Trophoblast cell (in vitro differentiated cells and primary cell): ENCODE data around the gene NPVF.

Experiments used
- DNase-seq, 2 donors: peaks; one replicate each; pipeline ENCODE4 v3.0.0-alpha.2; 2016
- H2AFZ ChIP-seq: 2 replicates; pipeline ENCODE4 v1.6.1; 2013; ENCODE audit warnings: low read length, moderate library complexity, mild to moderate bottlenecking; ENCODE audit not compliant: insufficient read depth, poor library complexity
- H2AK5ac ChIP-seq: 2 replicates; pipeline ENCODE4 v1.6.1; 2013; ENCODE audit warnings: mild to moderate bottlenecking, low read length
- H2BK120ac ChIP-seq: 2 replicates; pipeline ENCODE4 v1.6.1; 2013; ENCODE audit warnings: low read length, mild to moderate bottlenecking, moderate library complexity; ENCODE audit not compliant: insufficient read depth, poor library complexity
- H2BK12ac ChIP-seq: 2 replicates; pipeline ENCODE4 v1.6.1; 2013; ENCODE audit warnings: mild to moderate bottlenecking, low read length, moderate library complexity
- H2BK5ac ChIP-seq: 2 replicates; pipeline ENCODE4 v1.6.1; 2013; ENCODE audit warnings: low read length, low read depth, moderate library complexity, mild to moderate bottlenecking; ENCODE audit not compliant: poor library complexity
- H3K14ac ChIP-seq: 2 replicates; pipeline ENCODE4 v1.6.1; 2013; ENCODE audit warnings: mild to moderate bottlenecking, low read length
- H3K18ac ChIP-seq: 2 replicates; pipeline ENCODE4 v1.6.1; 2013; ENCODE audit warnings: mild to moderate bottlenecking, low read length
- H3K23ac ChIP-seq: 2 replicates; pipeline ENCODE4 v1.6.1; 2013; ENCODE audit warnings: low read length
- H3K27ac ChIP-seq: 2 replicates; pipeline ENCODE4 v1.5.1; 2013; ENCODE audit warnings: low read depth, mild to moderate bottlenecking, inconsistent platforms, low read length, moderate library complexity
- H3K27me3 ChIP-seq: 2 replicates; pipeline ENCODE4 v1.6.1; 2013; ENCODE audit warnings: inconsistent platforms, mild to moderate bottlenecking, low read length, moderate library complexity; ENCODE audit not compliant: insufficient read depth
- H3K36me3 ChIP-seq, 2 experiments: 1 replicate in 1 of 2; 2 replicates in 1 of 2; pipeline ENCODE4 v1.6.1; 2013; ENCODE audit warnings: low read length in 2 of 2, mild to moderate bottlenecking in 2 of 2, moderate library complexity in 1 of 2; ENCODE audit not compliant: insufficient read depth in 2 of 2, control insufficient read depth in 1 of 2
- H3K4ac ChIP-seq: 2 replicates; pipeline ENCODE4 v1.6.1; 2013; ENCODE audit warnings: low read depth, mild to moderate bottlenecking, low read length, moderate library complexity
- H3K4me1 ChIP-seq, 2 experiments: 1 replicate in 1 of 2; 2 replicates in 1 of 2; pipeline ENCODE4 v1.6.1; 2013; ENCODE audit warnings: low read length in 2 of 2, mild to moderate bottlenecking in 2 of 2, moderate library complexity in 1 of 2; ENCODE audit not compliant: insufficient read depth in 2 of 2, control insufficient read depth in 1 of 2
- H3K4me2 ChIP-seq: 2 replicates; pipeline ENCODE4 v1.6.1; 2013; ENCODE audit warnings: inconsistent platforms, mild to moderate bottlenecking, low read length, moderate library complexity
- H3K4me3 ChIP-seq: 2 replicates; pipeline ENCODE4 v1.5.1; 2013; ENCODE audit warnings: mild to moderate bottlenecking, low read depth, low read length, inconsistent platforms
- H3K79me1 ChIP-seq: one replicate; pipeline ENCODE4 v1.6.1; 2013; ENCODE audit warnings: low read length
- H3K79me2 ChIP-seq: 2 replicates; pipeline ENCODE4 v1.6.1; 2013; ENCODE audit warnings: low read length, mild to moderate bottlenecking; ENCODE audit not compliant: control insufficient read depth, insufficient read depth, poor library complexity
- H3K9ac ChIP-seq: 2 replicates; pipeline ENCODE4 v1.6.1; 2013; ENCODE audit warnings: mild to moderate bottlenecking, low read length
- H3K9me3 ChIP-seq: 2 replicates; pipeline ENCODE4 v1.6.1; 2013; ENCODE audit warnings: low read depth, mild to moderate bottlenecking, control low read depth, inconsistent platforms, low read length; ENCODE audit not compliant: insufficient read depth
- H4K12ac ChIP-seq: 2 replicates; pipeline ENCODE4 v1.6.1; 2013; ENCODE audit warnings: low read depth, mild to moderate bottlenecking, low read length, moderate library complexity
- H4K8ac ChIP-seq: 2 replicates; pipeline ENCODE4 v1.6.1; 2013; ENCODE audit warnings: low read depth, mild to moderate bottlenecking, low read length, moderate library complexity
- H4K91ac ChIP-seq: one replicate; pipeline ENCODE4 v1.6.1; 2013; ENCODE audit warnings: low read depth, mild to moderate bottlenecking, low read length, moderate library complexity
- WGBS: extraction: QIAGEN DNeasy Blood & Tissue Kit; methylation state at CpG from one replicate; pipeline ENCODE4 v1.1.7; 2013; ENCODE audit warnings: missing lambda C conversion rate; ENCODE audit not compliant: insufficient read length, insufficient coverage; ENCODE audit errors: extremely low coverage; 5-methylcytosine and 5-hydroxymethylcytosine counted together

The NPVF gene

GRCh38 chr7:25186436-25186835, 41.9 kb downstream of the NPVF start:
- no peak overlapping the region for H3K14ac ChIP-seq
- no peaks in the 10 kb centered on the region for H3K9me3 ChIP-seq

GRCh38 chr7:25181532-25181931, 46.8 kb downstream of the NPVF start:
- Histone ChIP-seq H3K36me3 (no peaks in the 10 kb centered on the region), H4K8ac (no peak overlapping the region), H3K27ac (no peak overlapping the region), H3K18ac (no peak overlapping the region), H3K4me3 (no peak overlapping the region), H2BK5ac (no peak overlapping the region), H3K79me1 (peaks cover 5% of the 10 kb centered on the region), H3K9me3 (no peaks in the 10 kb centered on the region), H3K27me3 (no peaks in the 10 kb centered on the region), H2BK120ac (no peak overlapping the region), H2BK12ac (no peak overlapping the region), H3K14ac (no peak overlapping the region), H3K9ac (no peak overlapping the region), H2AK5ac (no peak overlapping the region), H3K4me2 (no peak overlapping the region), H3K4ac (no peak overlapping the region), H3K23ac (no peak overlapping the region), H2AFZ (no peak overlapping the region), H3K79me2 (peaks cover 3% of the 10 kb centered on the region), H3K4me1 (peaks cover 3 to 6% of the 10 kb centered on the region in 2 experiments), H4K12ac (no peak overlapping the region), H4K91ac (no peak overlapping the region)
- WGBS = no CpG with 5 or more reads among the region's 3 CpGs
- no peak for DNase-seq

More at GRCh38 chr7:25186436-25186835, 41.9 kb downstream of the NPVF start:
- Histone ChIP-seq H3K9ac (no peak overlapping the region), H4K8ac (no peak overlapping the region), H2AK5ac (no peak overlapping the region), H3K36me3 (no peaks in the 10 kb centered on the region), H3K4ac (no peak overlapping the region), H3K27ac (no peak overlapping the region), H3K27me3 (no peaks in the 10 kb centered on the region), H2BK12ac (no peak overlapping the region), H4K91ac (no peak overlapping the region), H4K12ac (no peak overlapping the region), H3K4me2 (no peak overlapping the region), H3K79me1 (no peaks in the 10 kb centered on the region), H2BK120ac (no peak overlapping the region), H3K18ac (no peak overlapping the region), H2BK5ac (no peak overlapping the region), H2AFZ (no peak overlapping the region), H3K4me3 (no peak overlapping the region), H3K79me2 (no peaks in the 10 kb centered on the region), H3K4me1 (no peaks in the 10 kb centered on the region), H3K23ac (no peak overlapping the region)
- WGBS = no CpG with 5 or more reads among the region's 6 CpGs
- DNase-seq = no peak

- Histone ChIP-seq H3K27me3 (no peaks in the 10 kb centered on the region), H2BK120ac (no peak overlapping the region), H3K23ac (no peak overlapping the region), H2AFZ (no peak overlapping the region), H3K36me3 (no peaks in the 10 kb centered on the region), H3K14ac (no peak overlapping the region), H3K4me1 (peaks cover 3 to 6% of the 10 kb centered on the region in 2 experiments), H3K9me3 (no peaks in the 10 kb centered on the region), H3K27ac (no peak overlapping the region), H3K4me3 (no peak overlapping the region), H2BK5ac (no peak overlapping the region), H4K8ac (no peak overlapping the region), H3K4me2 (no peak overlapping the region), H3K79me2 (peaks cover 3% of the 10 kb centered on the region), H3K4ac (no peak overlapping the region), H4K91ac (no peak overlapping the region), H3K18ac (no peak overlapping the region), H4K12ac (no peak overlapping the region), H2BK12ac (no peak overlapping the region), H3K79me1 (peaks cover 5% of the 10 kb centered on the region), H3K9ac (no peak overlapping the region), H2AK5ac (no peak overlapping the region)
- DNase-seq = no peak
- WGBS = no CpG with 5 or more reads among the region's 7 CpGs
These were observed 47.3 kb downstream of the NPVF start for GRCh38 chr7:25180946-25181345.

- no CpG with 5 or more reads among the region's 6 CpGs for WGBS
- Histone ChIP-seq H3K23ac (no peak overlapping the region), H4K91ac (no peak overlapping the region), H3K27ac (no peak overlapping the region), H3K18ac (no peak overlapping the region), H3K4ac (no peak overlapping the region), H3K79me1 (peaks cover 5% of the 10 kb centered on the region), H3K4me1 (peaks cover 3 to 6% of the 10 kb centered on the region in 2 experiments), H2AFZ (peak overlapping the region; percentile 23), H3K9me3 (no peaks in the 10 kb centered on the region), H4K8ac (peak overlapping the region; percentile 54), H2AK5ac (no peak overlapping the region), H3K14ac (no peak overlapping the region), H3K4me3 (no peak overlapping the region), H3K27me3 (no peaks in the 10 kb centered on the region), H3K4me2 (peak overlapping the region; percentile 50), H2BK5ac (no peak overlapping the region), H3K9ac (no peak overlapping the region), H3K79me2 (peaks cover 3% of the 10 kb centered on the region), H2BK12ac (no peak overlapping the region), H3K36me3 (no peaks in the 10 kb centered on the region), H2BK120ac (no peak overlapping the region), H4K12ac (no peak overlapping the region)
- no peak for DNase-seq
These were observed 47.7 kb downstream of the NPVF start for GRCh38 chr7:25180592-25180923.
